ENCODE results near the gene MYH7.
"Not testable (repeated sequence)": the region's sequence is repeated elsewhere in the genome, so short reads cannot be mapped to it uniquely, and the experiment has no call there.

MYH7 gene

GRCh38 chr14:23399591-23399990 lies 35.9 kb downstream of the MYH7 start:
- no peak overlapping the region for H3K4me3 ChIP-seq (ENCODE audit: low read depth, low read length)
- TF ChIP-seq CTCF (IDR thresholded peaks at IDR 0.05; ENCODE audit: borderline replicate concordance, insufficient read depth, low read depth, low read length): no peak

- no peak overlapping the region for H3K4me3 ChIP-seq (ENCODE audit: low read depth, low read length)
- no peak for TF ChIP-seq CTCF (IDR thresholded peaks at IDR 0.05; ENCODE audit: borderline replicate concordance, insufficient read depth, low read depth, low read length)
These were observed 36.3 kb downstream of the MYH7 start for GRCh38 chr14:23399136-23399535.

- TF ChIP-seq CTCF (IDR thresholded peaks at IDR 0.05; ENCODE audit: borderline replicate concordance, insufficient read depth, low read depth, low read length): no peak
- no peak overlapping the region for H3K4me3 ChIP-seq (ENCODE audit: low read depth, low read length)
These were observed 37.1 kb downstream of the MYH7 start for GRCh38 chr14:23398348-23398747.

GRCh38 chr14:23396781-23397407 lies 38.6 kb downstream of the MYH7 start:
- no peak for TF ChIP-seq CTCF (IDR thresholded peaks at IDR 0.05; ENCODE audit: borderline replicate concordance, insufficient read depth, low read depth, low read length)
- H3K4me3 ChIP-seq (ENCODE audit: low read depth, low read length): no peak overlapping the region

- H3K4me3 ChIP-seq (ENCODE audit: low read depth, low read length): no peak overlapping the region
- TF ChIP-seq CTCF (IDR thresholded peaks at IDR 0.05; ENCODE audit: borderline replicate concordance, insufficient read depth, low read depth, low read length): no peak
These were observed 39.3 kb downstream of the MYH7 start for GRCh38 chr14:23396126-23396525.

- no peak overlapping the region for H3K4me3 ChIP-seq (ENCODE audit: low read depth, low read length)
- no peak for TF ChIP-seq CTCF (IDR thresholded peaks at IDR 0.05; ENCODE audit: borderline replicate concordance, insufficient read depth, low read depth, low read length)
These were observed 42.8 kb downstream of the MYH7 start for GRCh38 chr14:23392613-23393012.

- not testable (repeated sequence) for H3K4me3 ChIP-seq (ENCODE audit: low read depth, low read length)
These were observed 45.6 kb downstream of the MYH7 start for GRCh38 chr14:23389871-23390270.

- H3K4me3 ChIP-seq (ENCODE audit: low read depth, low read length): no peak overlapping the region
- no peak for TF ChIP-seq CTCF (IDR thresholded peaks at IDR 0.05; ENCODE audit: borderline replicate concordance, insufficient read depth, low read depth, low read length)
These were observed 46.1 kb downstream of the MYH7 start for GRCh38 chr14:23389396-23389795.

Measured in GM12875 (cell line).